ENCODE measurements around the gene SYT14.
"Not testable (repeated sequence)": the region's sequence is repeated elsewhere in the genome, so short reads cannot be mapped to it uniquely, and the experiment has no call there.

SYT14 gene

DNA sequence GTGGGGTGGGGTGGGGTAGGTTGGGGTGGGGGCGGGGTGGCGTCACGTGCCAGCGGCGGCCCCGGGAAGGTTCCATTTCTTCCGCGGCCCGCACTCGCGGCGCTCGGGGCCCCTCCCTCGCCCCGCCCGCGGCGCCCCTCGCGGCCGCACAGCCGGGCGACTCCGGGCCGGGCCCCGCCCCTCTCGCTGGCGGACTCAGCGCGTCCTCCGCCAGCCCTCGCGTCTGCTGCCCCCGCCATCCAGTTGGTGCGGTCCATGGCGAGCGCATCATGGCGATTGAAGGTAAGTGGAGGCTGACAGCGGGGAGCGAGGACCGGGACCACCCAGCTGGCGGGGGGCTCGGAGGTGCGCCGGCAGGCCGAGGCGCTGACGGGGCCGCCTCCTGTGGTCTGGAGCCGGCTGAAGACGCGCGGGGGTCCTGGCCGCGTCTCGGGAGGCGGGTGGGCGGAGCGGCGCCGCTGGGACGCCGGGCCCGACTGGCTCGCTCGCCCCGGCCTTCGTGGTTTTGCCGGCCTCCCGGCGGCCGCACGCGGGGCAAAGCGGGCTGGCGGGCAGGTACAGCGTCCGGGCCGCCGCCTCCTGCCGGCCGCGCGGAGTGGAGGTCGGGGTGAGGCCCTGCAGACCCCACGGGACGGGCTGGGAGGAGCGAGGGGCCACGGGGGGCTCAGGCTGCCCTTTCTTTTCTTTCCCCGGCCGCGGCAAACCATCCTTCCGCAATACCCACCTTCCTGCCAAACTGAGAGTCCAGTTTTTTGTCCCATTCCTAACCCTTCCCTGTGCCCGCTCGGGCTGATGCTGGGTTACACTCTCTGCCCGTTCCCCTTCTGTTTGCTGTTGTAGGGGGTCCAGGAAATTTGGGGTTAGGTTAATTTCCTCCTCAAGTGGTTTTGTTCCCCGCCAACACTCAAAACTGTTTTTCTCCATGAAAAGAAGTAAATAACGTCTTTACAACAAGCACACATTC is at the start of gene SYT14:
Gene SYT14, plus strand, starts transcription at position 222 of the 964 bp plus-strand sequence. Its CDS starts 48 bp downstream, at position 270.
- DNase-seq (ENCODE audit: low read depth), result no peak
- TF ChIP-seq, protein P1, sequence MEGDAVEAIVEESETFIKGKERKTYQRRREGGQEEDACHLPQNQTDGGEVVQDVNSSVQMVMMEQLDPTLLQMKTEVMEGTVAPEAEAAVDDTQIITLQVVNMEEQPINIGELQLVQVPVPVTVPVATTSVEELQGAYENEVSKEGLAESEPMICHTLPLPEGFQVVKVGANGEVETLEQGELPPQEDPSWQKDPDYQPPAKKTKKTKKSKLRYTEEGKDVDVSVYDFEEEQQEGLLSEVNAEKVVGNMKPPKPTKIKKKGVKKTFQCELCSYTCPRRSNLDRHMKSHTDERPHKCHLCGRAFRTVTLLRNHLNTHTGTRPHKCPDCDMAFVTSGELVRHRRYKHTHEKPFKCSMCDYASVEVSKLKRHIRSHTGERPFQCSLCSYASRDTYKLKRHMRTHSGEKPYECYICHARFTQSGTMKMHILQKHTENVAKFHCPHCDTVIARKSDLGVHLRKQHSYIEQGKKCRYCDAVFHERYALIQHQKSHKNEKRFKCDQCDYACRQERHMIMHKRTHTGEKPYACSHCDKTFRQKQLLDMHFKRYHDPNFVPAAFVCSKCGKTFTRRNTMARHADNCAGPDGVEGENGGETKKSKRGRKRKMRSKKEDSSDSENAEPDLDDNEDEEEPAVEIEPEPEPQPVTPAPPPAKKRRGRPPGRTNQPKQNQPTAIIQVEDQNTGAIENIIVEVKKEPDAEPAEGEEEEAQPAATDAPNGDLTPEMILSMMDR (IDR thresholded peaks at IDR 0.05; ENCODE audit: low read depth, low read length, missing control alignments), result no peak
- no peak within 1 kb of the TSS for H3K4me3 ChIP-seq (ENCODE audit: low read depth, low read length)

DNA sequence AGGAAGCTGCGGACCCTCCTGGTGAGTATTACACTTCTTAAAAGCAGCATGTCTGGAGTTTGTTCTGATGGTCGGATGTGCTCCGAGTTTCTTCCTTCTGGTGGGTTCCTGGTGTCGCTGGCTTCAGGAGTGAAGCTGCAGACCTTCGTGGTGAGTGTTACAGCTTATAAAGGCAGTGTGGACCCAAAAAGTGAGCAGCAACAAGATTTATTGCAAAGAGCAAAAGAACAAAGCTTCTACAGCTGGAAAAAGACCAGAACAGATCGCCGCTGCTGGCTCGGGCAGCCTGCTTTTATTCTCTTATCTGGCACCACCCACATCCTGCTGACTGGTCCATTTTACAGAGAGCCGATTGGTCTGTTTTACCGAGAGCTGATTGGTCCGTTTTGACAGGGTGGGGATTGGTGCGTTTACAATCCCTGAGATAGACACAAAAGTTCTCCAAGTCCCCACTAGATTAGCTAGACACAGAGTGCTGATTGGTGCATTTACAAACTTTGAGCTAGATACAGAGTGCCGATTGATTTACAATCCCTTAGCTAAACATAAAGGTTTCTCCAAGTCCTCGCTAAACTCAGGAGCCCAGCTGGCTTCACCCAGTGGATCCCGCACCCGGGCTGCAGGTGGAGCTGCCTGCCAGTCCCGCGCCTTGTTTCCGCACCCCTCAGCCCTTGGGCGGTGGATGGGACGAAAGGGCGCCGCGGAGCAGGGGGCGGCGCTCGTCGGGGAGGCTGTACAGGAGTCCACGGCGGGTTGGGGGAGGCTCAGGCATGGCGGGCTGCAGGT is 49.5 kb upstream of the SYT14 start:
- DNase-seq (ENCODE audit: low read depth); H3K4me3 ChIP-seq (ENCODE audit: low read depth, low read length): not testable (repeated sequence)

DNA sequence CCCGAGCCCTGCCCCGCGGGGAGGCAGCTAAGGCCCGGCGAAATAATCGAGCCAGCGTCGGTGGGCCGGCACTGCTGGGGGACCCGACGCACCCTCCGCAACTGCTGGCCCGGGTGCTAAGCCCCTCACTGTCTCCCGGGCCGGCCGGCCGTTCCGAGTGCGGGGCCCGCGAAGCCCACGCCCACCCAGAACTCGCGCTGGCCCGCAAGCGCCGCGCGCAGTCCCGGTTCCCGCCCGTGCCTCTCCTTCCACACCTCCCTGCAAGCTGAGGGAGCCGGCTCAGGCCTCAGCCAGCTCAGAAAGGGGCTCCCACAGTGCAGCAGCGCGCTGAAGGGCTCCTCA is 49.0 kb upstream of the SYT14 start:
- TF ChIP-seq, protein P1 (IDR thresholded peaks at IDR 0.05; ENCODE audit: low read depth, low read length, missing control alignments), result no peak
- DNase-seq (ENCODE audit: low read depth), result no peak
- no peak overlapping the region for H3K4me3 ChIP-seq (ENCODE audit: low read depth, low read length)

DNA sequence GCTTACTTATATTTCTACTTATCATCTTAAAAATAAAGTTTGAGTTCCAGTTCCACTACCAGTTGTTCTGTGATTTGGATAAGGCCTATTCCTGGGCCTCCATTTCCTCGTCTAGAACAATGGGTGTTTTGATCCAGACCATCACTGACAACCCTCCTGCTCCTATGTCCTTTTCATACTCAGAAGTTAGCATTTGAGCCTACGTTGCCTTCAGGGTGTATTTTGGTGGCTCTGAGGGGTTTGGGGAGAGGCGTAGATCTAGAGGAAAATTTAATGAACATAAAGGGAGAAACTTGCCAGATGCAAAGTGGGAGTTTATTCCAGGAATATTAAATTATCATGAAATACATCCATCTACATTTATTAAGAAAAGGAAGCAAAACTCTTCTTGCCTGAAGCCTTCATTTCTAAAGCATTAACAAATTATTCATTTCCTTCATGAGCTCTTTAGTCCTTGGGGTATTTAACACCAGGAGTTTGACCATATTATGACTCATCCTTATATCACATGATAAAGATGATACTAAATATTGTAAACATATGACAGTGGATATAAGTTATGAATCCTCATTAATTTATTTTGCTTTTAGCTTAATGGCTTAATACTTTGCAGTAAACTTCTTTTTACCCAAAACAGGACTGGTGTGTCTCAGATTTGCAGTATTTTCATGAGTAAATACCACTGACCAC is 47.2 kb upstream of the SYT14 start:
- DNase-seq (ENCODE audit: low read depth), result no peak
- TF ChIP-seq, protein P1 (IDR thresholded peaks at IDR 0.05; ENCODE audit: low read depth, low read length, missing control alignments), result no peak

DNA sequence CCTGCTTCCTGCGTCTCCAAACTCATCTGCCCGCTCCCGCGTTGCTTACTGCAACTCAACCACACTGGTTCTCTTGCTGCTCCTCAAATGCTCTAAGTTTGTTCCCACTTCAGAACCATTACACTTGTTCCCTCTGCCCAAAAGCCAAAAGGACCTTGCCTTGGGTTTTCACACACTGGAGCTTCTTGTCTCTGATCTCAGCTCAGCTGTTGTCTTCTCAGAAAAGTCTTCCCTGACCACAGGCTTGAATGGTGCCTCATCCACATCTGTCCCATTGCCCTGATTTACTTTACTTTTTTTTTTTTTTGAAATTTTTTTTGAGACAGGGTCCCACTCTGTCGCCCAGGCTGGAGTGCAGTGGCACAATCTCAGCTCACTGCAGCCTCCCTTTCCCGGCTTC is 44.3 kb upstream of the SYT14 start:
- no peak for DNase-seq (ENCODE audit: low read depth)
- TF ChIP-seq, protein P1 (IDR thresholded peaks at IDR 0.05; ENCODE audit: low read depth, low read length, missing control alignments), result no peak
- H3K4me3 ChIP-seq (ENCODE audit: low read depth, low read length), result no peak overlapping the region

More for the DNA sequence above, 47.2 kb upstream of the SYT14 start:
- H3K4me3 ChIP-seq (ENCODE audit: low read depth, low read length), result no peak overlapping the region

DNA sequence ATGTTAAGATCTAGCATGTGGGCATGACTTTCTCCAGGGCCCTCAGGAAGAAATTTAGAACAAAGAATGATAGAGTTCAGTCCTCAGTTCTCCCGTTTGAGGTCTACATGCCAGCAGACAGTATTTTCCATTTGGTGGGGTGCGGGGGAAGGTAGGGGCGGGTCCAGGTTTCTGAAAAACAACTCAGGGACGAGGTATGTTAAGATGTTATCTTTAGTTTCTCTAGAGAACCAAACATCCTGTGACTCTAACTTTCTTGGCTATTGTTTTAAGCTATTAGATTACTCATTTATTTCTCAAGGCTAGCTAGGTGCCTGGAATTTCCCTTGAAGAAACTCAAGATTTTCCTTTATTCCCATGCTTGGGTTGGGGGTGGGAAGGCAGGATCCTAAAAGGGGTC is 42.3 kb upstream of the SYT14 start:
- no peak for DNase-seq (ENCODE audit: low read depth)
- H3K4me3 ChIP-seq (ENCODE audit: low read depth, low read length), result no peak overlapping the region
- TF ChIP-seq, protein P1 (IDR thresholded peaks at IDR 0.05; ENCODE audit: low read depth, low read length, missing control alignments), result no peak

DNA sequence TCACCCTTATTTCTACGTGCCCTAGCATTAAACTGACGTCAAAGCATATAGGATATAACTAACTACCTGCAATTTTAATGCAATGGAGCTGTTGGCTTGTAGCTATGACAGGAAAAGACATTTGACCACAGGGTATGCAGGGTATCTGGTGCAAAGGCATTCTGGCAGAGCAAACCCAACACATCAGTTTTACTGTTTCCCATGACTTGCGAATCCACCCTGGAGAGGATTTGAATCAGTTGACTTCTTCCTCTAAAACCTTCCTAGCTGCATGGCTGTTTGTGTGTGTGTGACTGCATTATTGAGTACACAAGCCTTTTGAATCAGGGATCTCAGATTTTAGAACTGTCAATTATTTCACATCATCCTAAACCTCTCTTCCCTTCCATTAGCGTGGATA is 41.7 kb upstream of the SYT14 start:
- TF ChIP-seq, protein P1 (IDR thresholded peaks at IDR 0.05; ENCODE audit: low read depth, low read length, missing control alignments), result no peak
- no peak overlapping the region for H3K4me3 ChIP-seq (ENCODE audit: low read depth, low read length)
- no peak for DNase-seq (ENCODE audit: low read depth)

DNA sequence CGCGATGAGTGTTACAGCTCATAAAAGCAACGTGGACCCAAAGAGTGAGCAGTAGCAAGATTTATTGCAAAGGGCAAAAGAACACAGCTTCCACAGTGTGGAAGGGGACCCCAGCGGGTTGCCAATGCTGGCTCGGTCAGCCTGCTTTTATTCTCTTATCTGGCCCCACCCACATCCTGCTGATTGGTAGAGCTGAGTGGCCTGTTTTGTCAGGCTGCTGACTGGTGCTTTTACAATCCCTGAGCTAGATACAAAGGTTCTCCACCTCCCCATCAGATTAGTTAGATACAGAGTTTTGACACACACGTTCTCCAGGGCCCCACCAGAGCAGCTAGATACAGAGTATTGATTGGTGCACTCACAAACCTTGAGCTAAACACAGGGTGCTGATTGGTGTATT is 39.7 kb upstream of the SYT14 start:
- DNase-seq (ENCODE audit: low read depth); H3K4me3 ChIP-seq (ENCODE audit: low read depth, low read length): not testable (repeated sequence)

DNA sequence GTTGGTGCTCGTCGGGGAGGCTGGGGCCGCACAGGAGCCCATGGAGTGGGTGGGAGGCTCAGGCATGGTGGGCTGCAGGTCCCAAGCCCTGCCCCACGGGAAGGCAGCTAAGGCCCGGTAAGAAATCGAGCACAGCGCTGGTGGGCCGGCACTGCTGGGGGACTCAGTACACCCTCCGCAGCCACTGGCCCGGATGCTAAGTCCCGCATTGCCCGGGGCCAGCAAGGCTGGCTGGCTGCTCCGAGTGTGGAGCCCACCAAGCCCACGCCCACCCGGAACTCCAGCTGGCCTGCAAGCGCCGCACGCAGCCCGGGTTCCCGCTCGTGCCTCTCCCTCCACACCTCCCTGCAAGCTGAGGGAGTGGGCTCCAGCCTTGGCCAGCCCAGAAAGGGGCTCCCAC is 39.2 kb upstream of the SYT14 start:
- H3K4me3 ChIP-seq (ENCODE audit: low read depth, low read length); DNase-seq (ENCODE audit: low read depth): not testable (repeated sequence)

Data from GM12864 (cell line).